Right lobe of liver (tissue), 4 donors: Measurements from ENCODE around the gene OR5D14.

Experiments
- POLR2A ChIP-seq: fragments of 450-650 bp; IDR thresholded peaks from one replicate; pipeline ENCODE4 v1.6.1; 2017; ENCODE audit warnings: antibody characterized with exemption, mild to moderate bottlenecking
- TF ChIP-seq, protein P1 (sequence below), 4 donors: fragments of 200-600 bp in 3 of 4; fragments of 450-650 bp in 1 of 4; IDR thresholded peaks; one replicate each; pipeline versions ENCODE4 v1.5.1 to v1.8.0; 2016 to 2022; ENCODE audit warnings: antibody characterized with exemption in 4 of 4, mild to moderate bottlenecking in 2 of 4
- donor health status: DM: no; HTN: no; CAD: no.
- donor health status: DM: no; HTN: no; CAD: no.
- donor health status: DM: no; HTN: yes; CAD: no.

DNA sequence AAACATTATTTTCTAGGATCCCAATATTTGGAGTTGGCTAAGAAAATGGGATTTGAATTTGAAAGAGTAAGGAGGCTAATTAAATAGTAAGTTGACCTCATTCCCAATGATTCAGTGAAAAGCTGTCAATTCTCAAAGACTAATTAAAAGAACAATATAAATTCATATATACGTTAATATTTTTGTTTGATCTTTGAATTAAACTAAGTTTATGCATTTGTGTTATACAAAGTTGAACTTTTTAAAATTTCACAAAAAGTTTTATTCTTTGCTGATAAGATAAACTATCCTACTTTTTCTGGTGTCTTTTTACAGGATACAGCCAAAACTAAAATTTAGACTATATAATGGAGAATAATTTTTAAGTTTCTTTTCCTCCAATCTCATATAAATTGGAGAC, 15.7 kb downstream of the OR5D14 start, which contains the start of gene OR5L1:
- TF ChIP-seq, protein P1, sequence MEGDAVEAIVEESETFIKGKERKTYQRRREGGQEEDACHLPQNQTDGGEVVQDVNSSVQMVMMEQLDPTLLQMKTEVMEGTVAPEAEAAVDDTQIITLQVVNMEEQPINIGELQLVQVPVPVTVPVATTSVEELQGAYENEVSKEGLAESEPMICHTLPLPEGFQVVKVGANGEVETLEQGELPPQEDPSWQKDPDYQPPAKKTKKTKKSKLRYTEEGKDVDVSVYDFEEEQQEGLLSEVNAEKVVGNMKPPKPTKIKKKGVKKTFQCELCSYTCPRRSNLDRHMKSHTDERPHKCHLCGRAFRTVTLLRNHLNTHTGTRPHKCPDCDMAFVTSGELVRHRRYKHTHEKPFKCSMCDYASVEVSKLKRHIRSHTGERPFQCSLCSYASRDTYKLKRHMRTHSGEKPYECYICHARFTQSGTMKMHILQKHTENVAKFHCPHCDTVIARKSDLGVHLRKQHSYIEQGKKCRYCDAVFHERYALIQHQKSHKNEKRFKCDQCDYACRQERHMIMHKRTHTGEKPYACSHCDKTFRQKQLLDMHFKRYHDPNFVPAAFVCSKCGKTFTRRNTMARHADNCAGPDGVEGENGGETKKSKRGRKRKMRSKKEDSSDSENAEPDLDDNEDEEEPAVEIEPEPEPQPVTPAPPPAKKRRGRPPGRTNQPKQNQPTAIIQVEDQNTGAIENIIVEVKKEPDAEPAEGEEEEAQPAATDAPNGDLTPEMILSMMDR (IDR thresholded peaks at IDR 0.05): no peak
- no peak for TF ChIP-seq POLR2A
